Measurements from ENCODE around the gene AGRN.

AGRN gene

GRCh38 chr1:982765-983436, 37.0 kb upstream of the AGRN start:
- H3K27me3 ChIP-seq (replicated peaks; ENCODE audit: insufficient read depth, low read length), result peaks cover 95% of the 10 kb centered on the region
- H4K20me1 ChIP-seq (ENCODE audit: insufficient read depth, low read length), result no peaks in the 10 kb centered on the region
- no peak for DNase-seq
- H3K9me3 ChIP-seq (replicated peaks; ENCODE audit: insufficient read depth, low read length), result no peaks in the 10 kb centered on the region
- H3K79me2 ChIP-seq (ENCODE audit: low read length), result no peaks in the 10 kb centered on the region
- TF ChIP-seq EZH2 (optimal IDR thresholded peaks at IDR 0.05; ENCODE audit: low read depth, low read length) (no peak), EZH2phosphoT487 (IDR thresholded peaks at IDR 0.05; ENCODE audit: low read length) (no peak), CTCF (IDR thresholded peaks at IDR 0.05; ENCODE audit: low read length) (no peak)
- no peaks in the 10 kb centered on the region for H3K36me3 ChIP-seq (replicated peaks; ENCODE audit: insufficient read depth, low read length)
- H3K9me2 ChIP-seq (replicated peaks; ENCODE audit: insufficient read depth, low read length), result no peaks in the 10 kb centered on the region
- no peaks in the 10 kb centered on the region for H3F3A ChIP-seq (ENCODE audit: insufficient read depth, low read length)
- H3K4me3 ChIP-seq (ENCODE audit: low read length), result no peak overlapping the region
- H3K4me1 ChIP-seq (ENCODE audit: low read length), result peaks cover 6% of the 10 kb centered on the region; the same call in 1 of the 2 replicates
- no peak overlapping the region for H3K4me2 ChIP-seq (ENCODE audit: low read depth, low read length)
- no peak overlapping the region for H3K9ac ChIP-seq (ENCODE audit: low read length)
- H3K27ac ChIP-seq (ENCODE audit: low read length), result no peak overlapping the region
- no peak overlapping the region for H2AFZ ChIP-seq (ENCODE audit: low read length)

- TF ChIP-seq CTCF (IDR thresholded peaks at IDR 0.05; ENCODE audit: low read length) (peak; percentile 61), EZH2phosphoT487 (IDR thresholded peaks at IDR 0.05; ENCODE audit: low read length) (no peak)
- Histone ChIP-seq H3K9me2 (replicated peaks; ENCODE audit: insufficient read depth, low read length) (no peaks in the 10 kb centered on the region), H3K27me3 (replicated peaks; ENCODE audit: insufficient read depth, low read length) (peaks cover 95% of the 10 kb centered on the region), H3K36me3 (replicated peaks; ENCODE audit: insufficient read depth, low read length) (no peaks in the 10 kb centered on the region), H3K9ac (ENCODE audit: low read length) (no peak overlapping the region), H3K79me2 (ENCODE audit: low read length) (no peaks in the 10 kb centered on the region), H3K4me1 (ENCODE audit: low read length) (peaks cover 6% of the 10 kb centered on the region; the same call in 1 of the 2 replicates), H4K20me1 (ENCODE audit: insufficient read depth, low read length) (no peaks in the 10 kb centered on the region), H3F3A (ENCODE audit: insufficient read depth, low read length) (no peaks in the 10 kb centered on the region), H3K27ac (ENCODE audit: low read length) (no peak overlapping the region), H3K4me2 (ENCODE audit: low read depth, low read length) (no peak overlapping the region), H3K9me3 (replicated peaks; ENCODE audit: insufficient read depth, low read length) (no peaks in the 10 kb centered on the region), H3K4me3 (ENCODE audit: low read length) (no peak overlapping the region), H2AFZ (ENCODE audit: low read length) (no peak overlapping the region)
- DNase-seq, result no peak
These were observed 36.0 kb upstream of the AGRN start for GRCh38 chr1:983798-984475.

- DNase-seq, result no peak
- no peak for TF ChIP-seq EZH2 (optimal IDR thresholded peaks at IDR 0.05; ENCODE audit: low read depth, low read length)
- TF ChIP-seq CTCF (IDR thresholded peaks at IDR 0.05; ENCODE audit: low read length), result no peak
- TF ChIP-seq EZH2phosphoT487 (IDR thresholded peaks at IDR 0.05; ENCODE audit: low read length), result no peak
- no peaks in the 10 kb centered on the region for H4K20me1 ChIP-seq (ENCODE audit: insufficient read depth, low read length)
- H3K4me1 ChIP-seq (ENCODE audit: low read length), result peaks cover 6% of the 10 kb centered on the region; the same call in 1 of the 2 replicates
- no peaks in the 10 kb centered on the region for H3K9me2 ChIP-seq (replicated peaks; ENCODE audit: insufficient read depth, low read length)
- H2AFZ ChIP-seq (ENCODE audit: low read length), result no peak overlapping the region
- no peak overlapping the region for H3K4me2 ChIP-seq (ENCODE audit: low read depth, low read length)
- no peaks in the 10 kb centered on the region for H3K36me3 ChIP-seq (replicated peaks; ENCODE audit: insufficient read depth, low read length)
- H3K27ac ChIP-seq (ENCODE audit: low read length), result no peak overlapping the region
- no peaks in the 10 kb centered on the region for H3F3A ChIP-seq (ENCODE audit: insufficient read depth, low read length)
- no peak overlapping the region for H3K9ac ChIP-seq (ENCODE audit: low read length)
- no peaks in the 10 kb centered on the region for H3K79me2 ChIP-seq (ENCODE audit: low read length)
- H3K4me3 ChIP-seq (ENCODE audit: low read length), result no peak overlapping the region
- H3K27me3 ChIP-seq (replicated peaks; ENCODE audit: insufficient read depth, low read length), result peaks cover 95% of the 10 kb centered on the region
- no peaks in the 10 kb centered on the region for H3K9me3 ChIP-seq (replicated peaks; ENCODE audit: insufficient read depth, low read length)
These were observed 35.5 kb upstream of the AGRN start for GRCh38 chr1:984476-984814.

Measured in MM.1S (cell line).